ENCODE data around the gene ST6GALNAC4. TPM values are rescaled to one million over a fixed set of nuclear protein-coding genes. Genes with fewer than 3 reads are reported as not detected.

ST6GALNAC4 gene
- total and polyA plus RNA-seq, 10 of the 15 experiments (the other 5 are each of a cell fraction or from before 2014, with no cell fraction given) = 4.2 to 63.2 (median 35.2) TPM

DNA sequence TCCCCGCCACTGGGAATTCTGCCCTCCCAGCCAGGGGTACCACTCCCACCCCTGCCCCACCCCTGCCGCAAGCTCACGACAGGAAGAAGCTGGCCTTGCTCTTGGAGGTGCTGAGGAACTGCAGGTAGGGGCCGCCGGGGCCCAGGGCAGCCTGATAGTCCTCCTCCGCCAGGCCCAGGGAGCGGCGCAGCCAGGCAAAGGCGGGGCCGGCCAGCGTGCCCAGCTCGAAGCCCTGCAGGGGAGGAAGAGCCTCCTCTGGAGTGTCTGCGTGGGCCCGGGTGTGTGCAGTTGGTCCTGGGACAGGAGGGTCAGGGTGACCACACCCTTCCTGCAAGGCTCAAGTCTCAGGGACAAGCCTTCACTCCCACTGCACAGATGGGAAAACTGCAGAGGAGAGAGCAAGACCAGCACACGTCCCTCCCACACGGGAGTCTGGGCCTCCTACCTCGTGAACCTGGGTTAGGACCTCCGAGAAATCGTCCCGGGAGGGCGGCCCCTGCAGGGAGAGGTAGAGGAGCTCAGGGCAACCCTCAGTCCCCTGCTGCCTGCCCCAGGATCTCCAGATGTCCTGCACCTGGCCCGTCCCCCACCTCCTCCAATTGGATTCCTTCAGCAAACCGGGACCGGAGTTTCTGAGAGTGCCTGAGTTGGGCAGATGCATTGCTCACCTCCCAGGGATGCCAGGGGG, 11.3 kb upstream of the ST6GALNAC4 start:
- intact Hi-C loops (cut with micrococcal nuclease; ENCODE audit: unreplicated experiment) (no loop called here), in situ Hi-C loops (cut with MboI) (loop anchor here (5.0 kb wide), 1 partner anchor 426 kb away; no protein-coding TSS in a partner anchor)
- Histone ChIP-seq H3K36me3 (ENCODE audit: control insufficient read depth in 2 of 2, insufficient read depth in 2 of 2, low read length in 1 of 2) (no peaks in the 10 kb centered on the region), H3K79me2 (ENCODE audit: control insufficient read depth, insufficient read depth, low read length) (no peaks in the 10 kb centered on the region), H3K27me3 (replicated peaks in 1 of 2; ENCODE audit: control insufficient read depth in 2 of 2, insufficient read depth in 2 of 2, low read length in 1 of 2) (peaks cover 2 to 4% of the 10 kb centered on the region in 2 experiments; a peak in 3 of 4 replicates), H3K4me3 (no peak overlapping the region), H3K9ac (ENCODE audit: control insufficient read depth, insufficient read depth, low read length) (no peak overlapping the region), H3K27ac (ENCODE audit: control insufficient read depth, insufficient read depth) (no peak overlapping the region), H3K9me3 (replicated peaks; ENCODE audit: control insufficient read depth, insufficient read depth, low read length) (no peaks in the 10 kb centered on the region), H2AFZ (ENCODE audit: control insufficient read depth, low read depth, low read length) (no peak overlapping the region), H3K4me2 (ENCODE audit: control insufficient read depth, insufficient read depth) (no peak overlapping the region), H4K20me1 (ENCODE audit: control insufficient read depth, insufficient read depth) (peaks cover 2% of the 10 kb centered on the region; the same call in 1 of the 2 replicates), H3K4me1 (ENCODE audit: control insufficient read depth, insufficient read depth, low read length) (peaks cover 21% of the 10 kb centered on the region)
- ChIA-PET SMC1A (ENCODE audit: uncharacterized antibody, unreplicated experiment) (no interaction called here), POLR2A (no interaction called here), CTCF (interaction anchor here (1.0 kb wide), 2 partner anchors 106 to 193 kb away, joined by 3 read pairs; partner anchors contain the start of gene TOR2A), RAD21 (ENCODE audit: unreplicated experiment) (interaction anchor here (0.6 kb wide), 1 partner anchor 189 kb away, joined by 3 read pairs; no protein-coding TSS in a partner anchor)
- no peak for TF ChIP-seq BRCA1 (IDR thresholded peaks at IDR 0.05; ENCODE audit: low read depth, low read length)
- TF ChIP-seq NR2C1 (IDR thresholded peaks at IDR 0.05) = no peak
- no TSS peak for BruUV-seq (replicated peaks)
- WGBS (ENCODE audit: insufficient coverage, insufficient replicate concordance, low lambda C conversion rate, missing lambda C conversion rate) = 39% methylated on average over 24 of the region's 24 CpGs
- FAIRE-seq (no peak), DNase-seq (ENCODE audit: low read depth, low spot score) (no peak), ATAC-seq (no peak)

DNA sequence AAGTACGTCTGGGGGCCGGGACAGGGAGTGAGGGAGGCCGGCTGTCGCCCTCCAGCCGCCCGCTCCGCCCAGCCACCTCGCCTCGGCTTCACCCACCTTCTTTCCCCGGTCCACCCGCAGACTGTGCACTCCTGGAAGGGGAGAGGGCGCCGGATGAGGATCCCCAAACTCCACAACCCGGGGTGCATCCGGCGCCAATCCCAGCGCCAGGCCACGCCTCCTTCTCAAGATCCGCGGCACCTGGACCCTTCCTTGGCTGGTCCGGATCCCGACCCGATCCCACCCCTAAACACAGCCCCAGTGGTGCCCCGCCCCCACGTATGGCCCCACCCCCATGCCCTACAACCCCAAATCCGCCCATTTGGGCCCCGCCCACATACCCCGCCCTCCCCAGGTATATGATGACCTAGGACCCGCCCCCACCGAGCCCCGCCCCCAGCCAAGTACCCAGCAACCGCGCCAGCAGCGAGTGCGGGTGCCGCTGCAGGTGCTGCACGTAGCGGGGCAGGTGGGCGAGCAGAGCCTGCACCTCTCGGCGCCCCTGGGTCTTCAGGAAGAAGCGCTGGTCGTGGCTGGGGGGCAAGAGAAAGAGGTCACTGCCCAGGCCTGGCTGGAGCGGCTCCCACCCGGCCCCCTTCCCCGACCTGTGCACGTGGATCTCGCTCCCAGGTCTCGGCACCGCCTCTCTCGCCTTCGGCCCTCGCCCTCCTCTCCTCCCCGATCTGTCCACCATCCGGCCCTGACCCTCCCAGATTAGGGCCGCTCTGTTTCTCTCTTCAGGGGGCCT, 10.6 kb upstream of the ST6GALNAC4 start:
- intact Hi-C loops (cut with micrococcal nuclease; ENCODE audit: unreplicated experiment) = no loop called here
- no peak for DNase-seq (ENCODE audit: low read depth, low spot score)
- ATAC-seq = peak; percentile 10
- H3K79me2 ChIP-seq (ENCODE audit: control insufficient read depth, insufficient read depth, low read length) = no peaks in the 10 kb centered on the region
- ChIA-PET CTCF (no interaction called here), SMC1A (ENCODE audit: uncharacterized antibody, unreplicated experiment) (interaction anchor here (1.5 kb wide), 1 partner anchor 28 kb away, joined by 3 read pairs; no protein-coding TSS in a partner anchor), RAD21 (ENCODE audit: unreplicated experiment) (no interaction called here), POLR2A (no interaction called here)
- H3K27me3 ChIP-seq (replicated peaks in 1 of 2; ENCODE audit: control insufficient read depth in 2 of 2, insufficient read depth in 2 of 2, low read length in 1 of 2) = peaks cover 2 to 4% of the 10 kb centered on the region in 2 experiments; a peak in 3 of 4 replicates
- 4% methylated on average over 39 of the region's 56 CpGs for WGBS (ENCODE audit: insufficient coverage, insufficient replicate concordance, low lambda C conversion rate, missing lambda C conversion rate)
- H3K9me3 ChIP-seq (replicated peaks; ENCODE audit: control insufficient read depth, insufficient read depth, low read length) = no peaks in the 10 kb centered on the region
- no peaks in the 10 kb centered on the region for H3K36me3 ChIP-seq (ENCODE audit: control insufficient read depth in 2 of 2, insufficient read depth in 2 of 2, low read length in 1 of 2)
- H3K4me2 ChIP-seq (ENCODE audit: control insufficient read depth, insufficient read depth) = peak overlapping the region; percentile 95
- BruUV-seq (replicated peaks) = no TSS peak
- H3K9ac ChIP-seq (ENCODE audit: control insufficient read depth, insufficient read depth, low read length) = no peak overlapping the region; the same call in 1 of the 2 replicates
- peaks cover 2% of the 10 kb centered on the region; the same call in 1 of the 2 replicates for H4K20me1 ChIP-seq (ENCODE audit: control insufficient read depth, insufficient read depth)
- in situ Hi-C loops (cut with MboI) = loop anchor here (5.0 kb wide), 1 partner anchor 425 kb away; no protein-coding TSS in a partner anchor
- H3K27ac ChIP-seq (ENCODE audit: control insufficient read depth, insufficient read depth) = no peak overlapping the region
- no peak for FAIRE-seq
- peak overlapping the region; percentile 44; the same call in 1 of the 2 replicates for H2AFZ ChIP-seq (ENCODE audit: control insufficient read depth, low read depth, low read length)
- peaks cover 21% of the 10 kb centered on the region for H3K4me1 ChIP-seq (ENCODE audit: control insufficient read depth, insufficient read depth, low read length)
- H3K4me3 ChIP-seq = peak overlapping the region; percentile 47; the same call in 1 of the 2 replicates
- TF ChIP-seq HDAC2 (IDR thresholded peaks at IDR 0.05) (no peak), EED (IDR thresholded peaks at IDR 0.05; ENCODE audit: low read depth) (no peak), ZNF217 (IDR thresholded peaks at IDR 0.05) (no peak), SIN3A (IDR thresholded peaks at IDR 0.05; ENCODE audit: low read depth, low read length) (no peak), PAX5 (IDR thresholded peaks at IDR 0.05; ENCODE audit: borderline replicate concordance, low read depth, low read length) (no peak), FOS (IDR thresholded peaks at IDR 0.05; ENCODE audit: borderline replicate concordance, extremely low read depth, insufficient read length) (no peak), BHLHE40 (IDR thresholded peaks at IDR 0.05; ENCODE audit: borderline replicate concordance in 1 of 2, low read depth in 2 of 2, low read length in 1 of 2) (no peak)
- TF ChIP-seq, protein P1, sequence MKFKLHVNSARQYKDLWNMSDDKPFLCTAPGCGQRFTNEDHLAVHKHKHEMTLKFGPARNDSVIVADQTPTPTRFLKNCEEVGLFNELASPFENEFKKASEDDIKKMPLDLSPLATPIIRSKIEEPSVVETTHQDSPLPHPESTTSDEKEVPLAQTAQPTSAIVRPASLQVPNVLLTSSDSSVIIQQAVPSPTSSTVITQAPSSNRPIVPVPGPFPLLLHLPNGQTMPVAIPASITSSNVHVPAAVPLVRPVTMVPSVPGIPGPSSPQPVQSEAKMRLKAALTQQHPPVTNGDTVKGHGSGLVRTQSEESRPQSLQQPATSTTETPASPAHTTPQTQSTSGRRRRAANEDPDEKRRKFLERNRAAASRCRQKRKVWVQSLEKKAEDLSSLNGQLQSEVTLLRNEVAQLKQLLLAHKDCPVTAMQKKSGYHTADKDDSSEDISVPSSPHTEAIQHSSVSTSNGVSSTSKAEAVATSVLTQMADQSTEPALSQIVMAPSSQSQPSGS (IDR thresholded peaks at IDR 0.05; ENCODE audit: low read length) = no peak
- TF ChIP-seq, protein P2, sequence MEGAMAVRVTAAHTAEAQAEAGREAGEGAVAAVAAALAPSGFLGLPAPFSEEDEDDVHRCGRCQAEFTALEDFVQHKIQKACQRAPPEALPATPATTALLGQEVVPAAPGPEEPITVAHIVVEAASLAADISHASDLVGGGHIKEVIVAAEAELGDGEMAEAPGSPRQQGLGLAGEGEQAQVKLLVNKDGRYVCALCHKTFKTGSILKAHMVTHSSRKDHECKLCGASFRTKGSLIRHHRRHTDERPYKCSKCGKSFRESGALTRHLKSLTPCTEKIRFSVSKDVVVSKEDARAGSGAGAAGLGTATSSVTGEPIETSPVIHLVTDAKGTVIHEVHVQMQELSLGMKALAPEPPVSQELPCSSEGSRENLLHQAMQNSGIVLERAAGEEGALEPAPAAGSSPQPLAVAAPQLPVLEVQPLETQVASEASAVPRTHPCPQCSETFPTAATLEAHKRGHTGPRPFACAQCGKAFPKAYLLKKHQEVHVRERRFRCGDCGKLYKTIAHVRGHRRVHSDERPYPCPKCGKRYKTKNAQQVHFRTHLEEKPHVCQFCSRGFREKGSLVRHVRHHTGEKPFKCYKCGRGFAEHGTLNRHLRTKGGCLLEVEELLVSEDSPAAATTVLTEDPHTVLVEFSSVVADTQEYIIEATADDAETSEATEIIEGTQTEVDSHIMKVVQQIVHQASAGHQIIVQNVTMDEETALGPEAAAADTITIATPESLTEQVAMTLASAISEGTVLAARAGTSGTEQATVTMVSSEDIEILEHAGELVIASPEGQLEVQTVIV (IDR thresholded peaks at IDR 0.05; ENCODE audit: borderline replicate concordance, partially characterized antibody) = no peak
